GM12878 (cell line): Measurements from ENCODE around the gene PELI1. TPM values are rescaled to one million over a fixed set of nuclear protein-coding genes. Genes with fewer than 3 reads are reported as not detected.

ENCODE experiments used
- ASH2L ChIP-seq: fragments of 300-600, 200-600 bp; sonication (generic); IDR thresholded peaks from 2 replicates; pipeline ENCODE4 v1.6.1; 2017; ENCODE audit warnings: low read depth, mild to moderate bottlenecking, borderline replicate concordance
- BCL11A ChIP-seq: IDR thresholded peaks from 2 replicates; pipeline ENCODE4 v1.6.1; 2011; ENCODE audit warnings: low read depth, low read length
- BRCA1 ChIP-seq: IDR thresholded peaks from 2 replicates; pipeline ENCODE4 v1.6.1; 2011; ENCODE audit warnings: low read depth, low read length, improper control_type of control experiment
- CBFB ChIP-seq: IDR thresholded peaks from 2 replicates; pipeline ENCODE4 v1.6.1; 2016; ENCODE audit warnings: antibody characterized with exemption, low read depth
- CBX3 ChIP-seq: fragments of 200-600 bp; sonication (generic); IDR thresholded peaks from 2 replicates; pipeline ENCODE4 v1.6.1; 2016; ENCODE audit warnings: low read depth, borderline replicate concordance
- CREB1 ChIP-seq: IDR thresholded peaks from 2 replicates; pipeline ENCODE4 v1.6.1; 2012; ENCODE audit warnings: low read depth, mild to moderate bottlenecking, inconsistent platforms
- EGR1 ChIP-seq, 2 experiments: IDR thresholded peaks; 1 replicate in 1 of 2; 2 replicates in 1 of 2; pipeline ENCODE4 v1.6.1; 2011 to 2012; ENCODE audit warnings: low read depth in 2 of 2, low read length in 2 of 2, borderline replicate concordance in 1 of 2, mild to moderate bottlenecking in 1 of 2, moderate library complexity in 1 of 2
- ETV6 ChIP-seq, 2 experiments: fragments of 450-650 bp in 1 of 2; IDR thresholded peaks in 1 of 2; conservative IDR thresholded peaks in 1 of 2; 2 replicates each; pipeline ENCODE4 v1.6.1; 2014; ENCODE audit warnings: antibody characterized with exemption in 1 of 2, borderline replicate concordance in 1 of 2, low read depth in 1 of 2, mild to moderate bottlenecking in 1 of 2, moderate library complexity in 1 of 2
- GABPA ChIP-seq: IDR thresholded peaks from 2 replicates; pipeline ENCODE4 v1.6.1; 2014; ENCODE audit warnings: antibody characterized with exemption, low read depth, mild to moderate bottlenecking, inconsistent platforms
- HDGF ChIP-seq: fragments of 450-650 bp; IDR thresholded peaks from 2 replicates; pipeline ENCODE4 v1.6.1; 2016; ENCODE audit warnings: antibody characterized with exemption
- JUND ChIP-seq: IDR thresholded peaks from 2 replicates; pipeline ENCODE4 v1.6.1; 2012; ENCODE audit warnings: low read depth, mild to moderate bottlenecking, low read length, improper control_type of control experiment, moderate library complexity
- LARP7 ChIP-seq: fragments of 450-650 bp; IDR thresholded peaks from 2 replicates; pipeline ENCODE4 v1.6.1; 2017; ENCODE audit warnings: mild to moderate bottlenecking
- MTA3 ChIP-seq: IDR thresholded peaks from 2 replicates; pipeline ENCODE4 v1.6.1; 2012; ENCODE audit warnings: low read length, inconsistent platforms, borderline replicate concordance
- PAX5 ChIP-seq: IDR thresholded peaks from 2 replicates; pipeline ENCODE4 v1.6.1; 2011; ENCODE audit warnings: low read depth, low read length, borderline replicate concordance
- POLR2AphosphoS5 ChIP-seq: IDR thresholded peaks from 2 replicates; pipeline ENCODE4 v1.6.1; 2011; ENCODE audit warnings: mild to moderate bottlenecking, low read length, inconsistent platforms
- RAD21 ChIP-seq: IDR thresholded peaks from 2 replicates; pipeline ENCODE4 v1.6.1; 2011; ENCODE audit warnings: mild to moderate bottlenecking, low read depth, low read length, moderate library complexity; ENCODE audit not compliant: insufficient read depth
- RUNX3 ChIP-seq: IDR thresholded peaks from 2 replicates; pipeline ENCODE4 v1.6.1; 2012; ENCODE audit warnings: low read length, inconsistent platforms
- SIN3A ChIP-seq: IDR thresholded peaks from 2 replicates; pipeline ENCODE4 v1.6.1; 2012; ENCODE audit warnings: low read depth, low read length, improper control_type of control experiment
- SP1 ChIP-seq: IDR thresholded peaks from one replicate; pipeline ENCODE4 v1.6.1; 2011; ENCODE audit warnings: low read depth, low read length
- SREBF1 ChIP-seq: IDR thresholded peaks from 2 replicates; pipeline ENCODE4 v1.6.1; 2012; ENCODE audit warnings: mild to moderate bottlenecking, low read length
- SRF ChIP-seq, 2 experiments: IDR thresholded peaks; 2 replicates each; pipeline ENCODE4 v1.6.1; 2011; ENCODE audit warnings: low read depth in 2 of 2, low read length in 2 of 2, mild to moderate bottlenecking in 1 of 2, moderate library complexity in 1 of 2
- TCF3 ChIP-seq: IDR thresholded peaks from 2 replicates; pipeline ENCODE4 v1.6.1; 2012; ENCODE audit warnings: low read depth, mild to moderate bottlenecking, low read length, borderline replicate concordance; ENCODE audit not compliant: insufficient read depth
- YY1 ChIP-seq: IDR thresholded peaks from 2 replicates; pipeline ENCODE4 v1.6.1; 2011; ENCODE audit warnings: low read depth, mild to moderate bottlenecking, low read length
- ZNF217 ChIP-seq: fragments of 450-650 bp; IDR thresholded peaks from 2 replicates; pipeline ENCODE4 v1.6.1; 2017; ENCODE audit warnings: antibody characterized with exemption, mild to moderate bottlenecking
- polyA plus RNA-seq, 11 experiments: library from polyadenylated mRNA; depleted of rRNA in 4 of 11; unstranded in 6 of 11; stranded (reverse) in 5 of 11; fragments of >200 nt; fragmentation: Nextera tagmentation in 4 of 11; fragmentation: Illumina TruSeq in 1 of 11; extraction: Ambion mirVana in 4 of 11; extraction: Trizol in 1 of 11; gene quantifications; 1 replicate in 1 of 11; 2 replicates in 10 of 11; pipeline versions ENCODE4 v1.2.1 to v1.2.3, GENCODE V29; 2011 to 2016; ENCODE audit warnings: inconsistent platforms in 2 of 11, missing spikeins in 2 of 11, low read depth in 1 of 11
- total RNA-seq, 4 experiments: library from RNA; depleted of rRNA in 3 of 4; stranded (reverse); fragments of >200 nt in 3 of 4; fragmentation: Illumina TruSeq in 1 of 4; extraction: Trizol in 1 of 4; gene quantifications; 2 replicates each; pipeline versions ENCODE4 v1.2.1 to v1.2.3, GENCODE V29; 2013 to 2021
- TF ChIP-seq, protein P1 (sequence below): fragments of 450-650 bp; IDR thresholded peaks from 2 replicates; pipeline ENCODE4 v1.6.1; 2017; ENCODE audit warnings: borderline replicate concordance
- TF ChIP-seq, protein P2 (sequence below): fragments of 450-650 bp; IDR thresholded peaks from 2 replicates; pipeline ENCODE4 v1.6.1; 2017; ENCODE audit warnings: antibody characterized with exemption, mild to moderate bottlenecking, moderate library complexity

The PELI1 gene
- total and polyA plus RNA-seq, 10 of the 15 experiments (the other 5 are each of a cell fraction or from before 2014, with no cell fraction given) = 12.1 to 92.0 (median 39.8) TPM

DNA sequence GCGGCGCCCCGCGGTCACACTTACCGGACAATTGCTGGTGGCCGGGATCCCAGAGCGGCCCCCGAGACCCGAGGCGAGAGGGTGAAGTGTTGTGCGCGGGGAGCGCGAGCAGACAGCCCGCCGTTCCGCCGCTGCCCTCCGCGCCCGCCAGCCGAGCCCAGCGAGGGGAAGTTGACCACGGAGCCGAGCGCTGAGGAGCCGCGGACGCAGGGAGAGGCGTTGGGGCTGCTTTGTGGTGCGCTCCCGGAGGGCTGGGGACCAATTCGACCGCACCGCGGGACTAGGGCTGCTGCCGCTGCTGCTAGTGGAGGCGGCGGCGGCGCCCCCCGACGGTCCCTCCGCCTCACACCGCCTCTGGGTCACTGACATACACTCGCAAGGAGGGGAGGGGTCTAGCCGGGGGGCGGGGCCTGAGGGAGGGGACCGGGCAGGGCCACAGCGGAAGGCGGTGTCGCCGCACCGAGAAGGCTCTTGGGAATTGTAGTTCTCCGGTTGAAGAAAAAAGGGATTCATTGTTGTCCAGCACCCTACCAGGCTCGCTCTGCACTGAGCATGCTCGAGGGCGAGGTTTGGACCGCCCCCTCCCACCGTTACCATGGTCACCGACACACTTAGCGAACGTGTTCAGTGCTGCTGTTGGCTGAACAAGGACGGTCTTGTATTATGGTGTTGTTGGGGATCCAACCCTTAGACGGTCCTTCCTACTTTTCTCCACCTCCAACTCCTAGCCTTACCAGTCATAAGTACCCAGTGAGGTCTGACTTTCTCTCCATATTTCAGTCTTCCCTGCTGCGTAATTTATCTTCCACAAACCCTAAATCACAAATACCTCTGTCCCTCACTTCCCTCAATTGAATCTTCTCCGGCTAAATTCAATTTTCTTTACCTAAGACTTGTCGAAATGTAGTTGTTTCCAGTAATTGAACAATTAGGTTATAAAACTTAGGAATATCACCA lies at the start of gene PELI1 (continued):
- TF ChIP-seq BCL11A = no peak
- TF ChIP-seq ETV6 (conservative IDR thresholded peaks at IDR 0.05 in 1 of 2, IDR thresholded peaks at IDR 0.05 in 1 of 2; ENCODE audit: borderline replicate concordance in 1 of 2, low read depth in 1 of 2) = no peak
- peak; percentile 82 for TF ChIP-seq CREB1
- TF ChIP-seq SRF (IDR thresholded peaks at IDR 0.05; ENCODE audit: low read depth in 2 of 2, low read length in 2 of 2) = 0 out of 4 replicates have a peak, but pooled peaks of 1 of the 2 experiments have one; percentile 8
- TF ChIP-seq, protein P1, sequence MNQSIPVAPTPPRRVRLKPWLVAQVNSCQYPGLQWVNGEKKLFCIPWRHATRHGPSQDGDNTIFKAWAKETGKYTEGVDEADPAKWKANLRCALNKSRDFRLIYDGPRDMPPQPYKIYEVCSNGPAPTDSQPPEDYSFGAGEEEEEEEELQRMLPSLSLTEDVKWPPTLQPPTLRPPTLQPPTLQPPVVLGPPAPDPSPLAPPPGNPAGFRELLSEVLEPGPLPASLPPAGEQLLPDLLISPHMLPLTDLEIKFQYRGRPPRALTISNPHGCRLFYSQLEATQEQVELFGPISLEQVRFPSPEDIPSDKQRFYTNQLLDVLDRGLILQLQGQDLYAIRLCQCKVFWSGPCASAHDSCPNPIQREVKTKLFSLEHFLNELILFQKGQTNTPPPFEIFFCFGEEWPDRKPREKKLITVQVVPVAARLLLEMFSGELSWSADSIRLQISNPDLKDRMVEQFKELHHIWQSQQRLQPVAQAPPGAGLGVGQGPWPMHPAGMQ = no peak
- peak; percentile 60 for TF ChIP-seq SP1
- peak; percentile 36; the same call in 1 of the 2 replicates for TF ChIP-seq RAD21
- no peak for TF ChIP-seq BRCA1
- no peak for TF ChIP-seq JUND
- no peak for TF ChIP-seq MTA3
- peak; percentile 93; the same call in 1 of the 2 replicates for TF ChIP-seq LARP7
- TF ChIP-seq HDGF = peak; percentile 79; the same call in 1 of the 2 replicates
- no peak for TF ChIP-seq SREBF1
- no peak for TF ChIP-seq CBX3
- peak; percentile 93 for TF ChIP-seq POLR2AphosphoS5
- TF ChIP-seq, protein P2, sequence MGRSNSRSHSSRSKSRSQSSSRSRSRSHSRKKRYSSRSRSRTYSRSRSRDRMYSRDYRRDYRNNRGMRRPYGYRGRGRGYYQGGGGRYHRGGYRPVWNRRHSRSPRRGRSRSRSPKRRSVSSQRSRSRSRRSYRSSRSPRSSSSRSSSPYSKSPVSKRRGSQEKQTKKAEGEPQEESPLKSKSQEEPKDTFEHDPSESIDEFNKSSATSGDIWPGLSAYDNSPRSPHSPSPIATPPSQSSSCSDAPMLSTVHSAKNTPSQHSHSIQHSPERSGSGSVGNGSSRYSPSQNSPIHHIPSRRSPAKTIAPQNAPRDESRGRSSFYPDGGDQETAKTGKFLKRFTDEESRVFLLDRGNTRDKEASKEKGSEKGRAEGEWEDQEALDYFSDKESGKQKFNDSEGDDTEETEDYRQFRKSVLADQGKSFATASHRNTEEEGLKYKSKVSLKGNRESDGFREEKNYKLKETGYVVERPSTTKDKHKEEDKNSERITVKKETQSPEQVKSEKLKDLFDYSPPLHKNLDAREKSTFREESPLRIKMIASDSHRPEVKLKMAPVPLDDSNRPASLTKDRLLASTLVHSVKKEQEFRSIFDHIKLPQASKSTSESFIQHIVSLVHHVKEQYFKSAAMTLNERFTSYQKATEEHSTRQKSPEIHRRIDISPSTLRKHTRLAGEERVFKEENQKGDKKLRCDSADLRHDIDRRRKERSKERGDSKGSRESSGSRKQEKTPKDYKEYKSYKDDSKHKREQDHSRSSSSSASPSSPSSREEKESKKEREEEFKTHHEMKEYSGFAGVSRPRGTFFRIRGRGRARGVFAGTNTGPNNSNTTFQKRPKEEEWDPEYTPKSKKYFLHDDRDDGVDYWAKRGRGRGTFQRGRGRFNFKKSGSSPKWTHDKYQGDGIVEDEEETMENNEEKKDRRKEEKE = no peak
- peak; percentile 70 for TF ChIP-seq RUNX3
- peak; percentile 76; the same call in 1 of the 2 replicates for TF ChIP-seq TCF3
- TF ChIP-seq ASH2L = no peak; the same call in 1 of the 2 replicates
- TF ChIP-seq GABPA = peak; percentile 44; the same call in 1 of the 2 replicates
- no peak for TF ChIP-seq PAX5
- TF ChIP-seq YY1 = peak; percentile 86
- TF ChIP-seq SIN3A = peak; percentile 34; the same call in 1 of the 2 replicates
- peak; percentile 64; the same call in 1 of the 2 replicates for TF ChIP-seq CBFB
- TF ChIP-seq EGR1 (IDR thresholded peaks at IDR 0.05; ENCODE audit: borderline replicate concordance in 1 of 2, low read depth in 2 of 2, low read length in 2 of 2) = 0 out of 3 replicates have a peak, but pooled peaks of 1 of the 2 experiments have one; percentile 33
- TF ChIP-seq ZNF217 = 0 out of 2 replicates have a peak, but pooled peaks have one; percentile 37
